ENCODE measurements around the gene PAQR3. TPM values are rescaled to one million over a fixed set of nuclear protein-coding genes. Genes with fewer than 3 reads are reported as not detected.

The PAQR3 gene
- 9.4 TPM for polyA plus RNA-seq (ENCODE audit: insufficient read length)

- peak; percentile 62 for DNase-seq (ENCODE audit: low read depth)
Observed at GRCh38 chr4:78938868-78939666, at the start of gene PAQR3. TSS of gene PAQR3 (minus strand) at chr4:78939438. CDS start at chr4:78939224, 214 bp downstream.

GRCh38 chr4:78987683-78988082, 48.4 kb upstream of the PAQR3 start:
- no peak for DNase-seq (ENCODE audit: low read depth)

DNA sequence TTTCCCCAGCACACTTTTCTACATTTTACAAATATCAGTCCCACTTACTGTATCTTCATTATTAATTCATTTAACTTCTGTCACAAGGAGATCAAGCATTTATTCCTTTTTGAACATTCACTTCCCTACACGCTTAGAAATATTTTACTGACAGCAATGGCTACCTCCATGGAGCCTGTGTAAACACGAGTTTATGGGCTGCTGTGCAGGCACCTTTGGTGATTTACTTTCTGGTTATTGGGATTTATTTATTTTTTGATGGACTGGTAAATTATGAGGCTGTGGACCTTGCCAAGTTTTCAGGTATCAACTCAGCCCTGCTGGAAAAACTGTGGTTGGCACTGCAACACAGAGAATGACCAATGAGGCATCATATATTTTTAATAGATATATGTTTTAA, 45.4 kb upstream of the PAQR3 start:
- no peak for DNase-seq (ENCODE audit: low read depth)

DNA sequence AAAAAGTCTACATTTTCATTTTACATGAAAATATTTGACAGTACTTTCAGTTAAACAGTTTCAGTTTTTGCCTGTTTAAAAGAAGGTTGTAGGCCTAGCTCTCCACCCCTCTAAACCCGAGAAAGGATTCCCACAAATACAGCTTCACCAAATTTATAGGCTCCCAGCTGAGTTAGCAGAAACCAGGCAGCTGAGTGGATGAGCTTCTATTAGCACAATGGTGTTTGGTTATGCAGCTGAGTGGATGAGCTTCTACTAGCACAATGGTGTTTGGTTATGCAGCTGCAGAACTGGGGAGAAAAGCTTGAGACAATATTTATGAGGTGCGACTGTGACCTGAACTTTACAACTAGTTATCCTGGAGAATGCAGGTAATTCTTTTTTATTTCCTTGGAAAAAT, 36.6 kb upstream of the PAQR3 start:
- no peak for DNase-seq (ENCODE audit: low read depth)

GRCh38 chr4:78971776-78972175, 32.5 kb upstream of the PAQR3 start:
- DNase-seq (ENCODE audit: low read depth), result no peak

GRCh38 chr4:78971326-78971725, 32.1 kb upstream of the PAQR3 start:
- peak; percentile 80 for DNase-seq (ENCODE audit: low read depth)

GRCh38 chr4:78962597-78963115, 23.4 kb upstream of the PAQR3 start:
- no peak for DNase-seq (ENCODE audit: low read depth)

DNA sequence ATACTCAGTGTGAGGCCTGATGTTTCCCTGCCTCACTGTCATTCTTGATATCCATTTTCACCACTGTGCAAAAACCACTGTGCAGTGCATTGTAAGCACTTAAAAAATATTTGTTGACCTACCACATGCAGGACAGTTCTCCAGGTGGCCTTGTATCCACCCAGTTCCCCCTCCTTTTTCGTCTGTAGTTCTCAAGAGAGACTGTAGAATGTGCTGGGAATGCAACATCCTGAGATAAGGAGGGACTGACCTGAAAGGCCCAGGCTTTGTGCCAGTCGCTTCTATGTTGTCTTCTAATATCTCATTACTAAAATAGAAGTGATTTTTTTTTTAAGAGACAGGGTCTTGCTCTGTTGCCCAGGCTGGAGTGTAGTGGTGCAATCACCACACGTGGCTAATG, 21.7 kb upstream of the PAQR3 start:
- no peak for DNase-seq (ENCODE audit: low read depth)

DNA sequence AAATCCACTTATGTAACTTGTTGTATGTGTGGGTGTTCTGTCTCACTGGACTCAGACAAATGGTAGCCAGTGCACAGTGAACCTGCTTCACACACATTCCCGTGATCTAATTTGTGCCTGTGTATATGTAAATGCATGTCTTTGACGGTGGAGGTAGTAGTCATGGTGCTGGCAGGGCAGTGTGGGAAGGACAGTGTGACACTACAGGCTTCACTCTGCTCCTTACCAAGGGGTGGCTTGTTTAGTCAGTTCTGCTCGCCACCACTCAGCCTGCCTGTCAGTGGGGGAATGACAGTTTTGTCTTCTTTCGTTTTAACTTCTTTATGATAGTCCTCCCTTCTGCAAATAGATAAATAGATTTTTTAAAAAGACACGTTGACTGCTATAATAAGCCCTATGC, 17.7 kb upstream of the PAQR3 start:
- no peak for DNase-seq (ENCODE audit: low read depth)

DNA sequence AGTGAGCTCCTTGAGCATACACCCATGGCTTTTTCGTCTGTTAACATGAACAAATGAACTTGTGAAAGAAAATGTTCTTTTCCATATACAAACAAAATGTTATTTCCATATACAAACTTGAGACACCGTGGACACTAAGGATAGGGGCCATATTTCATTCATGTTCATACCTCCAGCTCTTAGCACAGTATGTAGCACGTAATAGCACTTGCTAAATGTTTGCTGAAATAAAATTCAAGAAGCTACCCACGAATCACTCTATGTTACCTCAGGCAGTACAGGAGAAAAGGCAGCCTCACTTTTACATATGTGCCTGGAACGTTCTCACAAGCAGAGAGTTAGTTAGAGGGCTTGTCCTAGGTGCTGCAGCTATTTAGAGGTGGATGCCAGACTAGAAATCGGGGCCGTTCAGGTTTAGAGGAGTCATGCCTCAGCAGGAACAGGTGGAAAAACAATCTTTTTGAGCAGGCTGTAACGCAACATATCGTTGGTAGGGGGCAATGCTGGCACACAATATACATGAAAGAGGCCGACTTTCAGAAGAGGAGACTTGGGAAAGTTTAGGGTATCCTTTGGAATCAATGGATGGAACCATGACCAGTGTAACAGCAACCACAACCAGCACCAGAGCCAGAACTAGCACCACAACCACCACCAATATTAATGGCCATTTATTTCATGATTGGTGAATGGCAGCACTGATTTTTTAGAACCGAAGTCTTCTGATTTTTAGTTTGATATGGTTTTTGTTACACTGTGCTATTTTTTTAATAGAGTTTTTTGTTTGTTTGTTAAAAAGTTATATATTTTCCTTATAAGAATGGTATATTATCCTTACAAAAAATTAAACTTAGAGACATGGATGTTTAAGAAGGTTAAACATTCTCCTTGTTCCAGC, 14.8 kb upstream of the PAQR3 start:
- no peak for DNase-seq (ENCODE audit: low read depth)

GRCh38 chr4:78953231-78953630, 14.0 kb upstream of the PAQR3 start:
- no peak for DNase-seq (ENCODE audit: low read depth)

DNA sequence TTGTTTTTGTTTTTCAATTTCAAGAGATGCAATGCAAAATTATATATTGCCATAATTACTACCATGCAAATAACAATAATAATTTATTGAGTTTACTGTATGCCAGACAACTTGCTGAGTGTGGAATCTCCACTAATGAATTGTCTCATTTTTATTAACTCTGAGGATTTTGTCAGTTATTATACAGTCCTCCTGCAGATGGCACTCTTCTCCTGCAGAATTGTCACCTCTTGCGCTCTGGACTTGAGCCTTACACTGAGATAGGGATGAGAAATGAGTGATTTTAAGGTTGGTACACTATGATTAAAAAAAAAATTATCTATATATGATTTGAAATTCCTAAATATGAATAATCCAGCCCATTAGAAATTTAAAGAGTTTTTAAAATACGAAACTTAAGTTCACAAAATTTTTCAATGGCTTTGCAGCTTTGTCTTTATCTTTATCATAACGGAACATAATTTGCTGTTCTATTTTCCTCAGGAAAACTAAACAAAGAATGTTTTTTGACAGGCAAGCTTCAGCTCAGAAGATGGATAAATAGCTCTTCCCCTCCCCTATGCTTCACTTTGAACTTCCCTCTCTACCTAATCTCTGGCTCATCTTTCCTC, 12.7 kb upstream of the PAQR3 start:
- DNase-seq (ENCODE audit: low read depth), result peak; percentile 39

GRCh38 chr4:78949735-78950134, 10.5 kb upstream of the PAQR3 start:
- no peak for DNase-seq (ENCODE audit: low read depth)

- DNase-seq (ENCODE audit: low read depth), result no peak
Observed at GRCh38 chr4:78945651-78946179, 6.5 kb upstream of the PAQR3 start.

DNA sequence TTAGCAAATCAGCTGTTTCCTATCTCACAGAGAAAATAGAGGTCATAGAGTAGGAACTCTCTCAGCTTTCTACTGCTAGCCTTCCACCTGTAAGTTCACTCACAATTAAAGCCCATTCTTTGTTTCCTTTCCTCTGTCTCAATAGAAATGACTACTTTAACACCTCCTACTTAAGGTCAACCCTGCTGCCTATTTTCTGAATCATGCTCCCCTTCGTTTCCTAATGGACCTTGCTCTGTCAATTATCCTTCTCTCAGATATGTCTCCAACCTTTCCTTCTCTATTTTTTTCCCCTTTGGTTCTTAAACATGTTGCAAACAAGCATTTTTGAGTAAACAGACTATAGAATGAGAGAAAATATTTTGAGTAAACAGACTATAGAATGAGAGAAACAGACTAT, 5.1 kb upstream of the PAQR3 start:
- no peak for DNase-seq (ENCODE audit: low read depth)

- no peak for DNase-seq (ENCODE audit: low read depth)
Observed at GRCh38 chr4:78940752-78941151, 1.5 kb upstream of the PAQR3 start.

GRCh38 chr4:78939667-78940008, 400 bp upstream of the PAQR3 start:
- no peak for DNase-seq (ENCODE audit: low read depth)

DNA sequence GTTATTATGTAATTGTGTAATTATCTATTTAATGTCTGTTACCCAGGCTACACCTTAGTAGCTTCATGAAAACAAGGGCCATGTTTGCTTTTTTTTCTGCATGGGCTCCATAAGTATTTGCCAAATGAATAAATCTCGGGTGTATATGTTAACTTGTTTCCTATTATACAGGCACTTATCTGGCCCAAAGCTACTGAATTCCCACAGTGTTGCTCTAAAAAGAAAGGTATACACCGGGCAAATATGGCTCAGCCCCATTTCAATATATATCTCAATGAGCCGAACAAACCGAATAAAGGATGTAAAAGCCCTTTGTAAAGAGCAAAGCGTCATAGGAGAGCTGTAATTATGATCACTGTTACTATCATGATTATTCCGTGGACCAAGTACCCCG, 767 bp downstream of the PAQR3 start:
- DNase-seq (ENCODE audit: low read depth), result no peak

DNA sequence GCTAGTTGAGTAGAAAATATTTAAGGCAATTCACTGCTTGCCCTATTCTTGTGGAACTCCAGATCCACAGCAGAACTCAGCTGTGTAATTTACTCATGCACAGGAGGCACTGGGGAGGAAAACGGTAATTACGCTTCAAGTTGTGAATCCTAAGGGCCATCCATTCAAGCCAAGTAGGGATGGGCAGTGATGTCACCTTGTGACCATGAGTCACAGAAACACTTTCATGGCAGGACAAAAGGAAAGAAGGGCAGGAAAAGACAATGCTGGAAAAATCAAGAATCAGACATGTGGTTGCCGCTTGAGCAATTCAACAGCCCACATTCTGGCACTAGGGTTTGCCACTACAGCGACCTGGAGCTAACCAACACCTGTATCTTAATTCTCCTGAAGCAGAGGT, 1.4 kb downstream of the PAQR3 start:
- no peak for DNase-seq (ENCODE audit: low read depth)

- DNase-seq (ENCODE audit: low read depth), result no peak
Observed at GRCh38 chr4:78936989-78937388, 2.2 kb downstream of the PAQR3 start.

DNA sequence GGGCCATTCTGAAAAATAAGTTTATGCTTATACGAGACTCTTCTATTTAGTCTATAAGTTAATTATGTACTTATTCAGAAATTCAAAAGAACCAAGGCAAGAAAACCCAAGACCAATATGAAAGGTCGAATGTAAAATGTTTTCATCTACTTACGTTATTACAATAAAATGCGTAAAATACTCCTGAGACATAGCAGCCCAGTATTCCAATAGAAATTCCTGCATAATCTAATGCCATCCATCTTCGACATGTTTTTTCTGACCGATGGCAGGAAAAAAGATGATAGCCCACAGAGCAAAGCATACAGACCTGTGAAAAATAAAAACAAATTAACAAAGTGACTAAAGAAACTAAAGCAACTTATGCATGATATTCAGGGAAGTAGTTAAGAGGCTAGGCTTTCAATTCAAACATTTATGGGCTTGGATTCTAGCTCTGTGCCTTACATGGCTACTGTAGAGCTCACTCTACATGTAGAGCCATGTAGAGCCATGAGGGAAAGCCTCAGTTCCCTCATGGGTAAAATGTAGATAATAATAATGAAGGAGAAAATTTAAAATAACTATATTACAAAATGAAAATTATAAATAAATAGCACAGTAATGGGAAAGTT, 9.1 kb downstream of the PAQR3 start:
- DNase-seq (ENCODE audit: low read depth), result no peak

- DNase-seq (ENCODE audit: low read depth), result no peak
Observed at GRCh38 chr4:78928835-78929234, 10.4 kb downstream of the PAQR3 start.

All from forelimb muscle (tissue), 1 donor.